GM18858 (cell line): Measurements from ENCODE around the gene CYP3A4.
"Not testable (repeated sequence)": the region's sequence is repeated elsewhere in the genome, so short reads cannot be mapped to it uniquely, and the experiment has no call there.

ENCODE experiments used
- ATAC-seq: cut with Tn5 transposase; IDR thresholded peaks from one replicate; pipeline ENCODE4 v1.9.1; 2021; ENCODE audit not compliant: unreplicated experiment

The CYP3A4 gene

GRCh38 chr7:99784007-99784406 is at the start of gene CYP3A4:
Gene CYP3A4 (minus strand): TSS chr7:99784184. CDS start chr7:99784081, 103 bp downstream.
- no peak for ATAC-seq

- ATAC-seq: no peak
Observed at GRCh38 chr7:99833289-99833877, 49.4 kb upstream of the CYP3A4 start.

GRCh38 chr7:99831595-99831994 is 47.6 kb upstream of the CYP3A4 start:
- no peak for ATAC-seq

DNA sequence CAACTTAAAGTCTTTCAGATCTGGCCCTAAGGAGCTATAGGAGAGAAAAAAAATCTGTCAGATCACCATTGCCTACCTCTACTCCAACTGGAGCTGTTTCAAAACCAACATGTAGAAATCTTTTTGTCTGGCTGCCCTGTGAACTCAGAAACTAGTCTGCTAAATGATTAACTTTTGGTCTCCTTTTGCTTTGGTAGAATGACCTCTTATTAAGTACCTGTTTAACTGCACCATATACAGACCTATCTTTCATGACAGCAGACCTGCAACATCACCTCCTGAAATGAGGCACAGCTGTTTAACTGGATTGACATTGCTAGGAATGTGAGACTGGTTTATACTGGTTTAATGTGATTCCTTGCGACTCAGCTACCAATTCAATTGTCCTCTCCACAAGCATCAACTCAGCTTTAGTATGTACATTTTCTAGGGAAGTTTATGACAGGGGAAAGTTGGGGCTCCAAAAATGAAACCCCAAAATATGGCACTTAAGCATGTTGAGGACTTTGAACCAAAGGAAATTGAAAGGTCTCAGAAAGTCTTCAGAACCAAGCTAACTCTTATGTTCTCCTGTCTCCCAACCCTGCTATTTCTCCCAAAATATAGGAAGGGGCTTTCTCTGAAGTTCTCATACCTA is 45.7 kb upstream of the CYP3A4 start:
- ATAC-seq: no peak

GRCh38 chr7:99828811-99829210 is 44.8 kb upstream of the CYP3A4 start:
- ATAC-seq: no peak

GRCh38 chr7:99827040-99827778 is 43.2 kb upstream of the CYP3A4 start:
- no peak for ATAC-seq

DNA sequence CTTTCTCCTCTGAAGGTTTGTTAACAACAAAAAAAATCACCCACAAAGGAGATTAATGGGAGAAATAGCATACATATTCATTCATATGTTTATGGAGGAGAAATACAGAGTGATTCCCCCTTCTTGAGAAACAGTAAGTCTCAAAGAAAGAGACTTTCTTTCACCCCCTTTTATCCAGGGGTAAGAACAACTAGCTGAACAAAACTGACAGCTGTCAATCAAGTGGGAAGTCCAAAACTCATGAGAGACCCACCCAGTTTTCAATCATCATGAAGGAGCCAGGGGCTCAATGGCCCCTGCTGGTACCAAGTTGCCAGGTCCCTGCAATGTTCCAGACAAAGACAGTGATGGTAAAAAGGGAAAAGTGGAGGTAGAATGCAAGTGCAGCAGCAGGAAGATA is 41.9 kb upstream of the CYP3A4 start:
- no peak for ATAC-seq

DNA sequence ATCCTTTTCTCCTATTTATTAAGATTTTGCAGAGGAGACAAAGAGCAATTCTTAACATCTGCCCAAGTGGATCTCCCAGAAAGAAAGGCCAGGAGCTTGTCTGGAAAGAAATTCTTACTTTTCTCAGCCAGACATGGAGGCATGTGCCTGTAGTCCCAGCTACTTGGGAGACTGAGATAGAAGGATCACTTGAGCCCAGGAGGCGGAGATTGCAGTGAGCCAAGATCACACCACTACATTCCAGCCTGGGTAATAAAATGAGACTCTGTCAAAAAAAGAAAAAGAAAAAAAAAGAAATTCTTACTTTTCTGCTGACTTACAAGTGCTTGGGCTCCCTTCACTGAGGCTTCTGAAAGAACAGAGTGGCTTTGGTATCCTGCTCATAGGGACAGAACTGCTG is 41.5 kb upstream of the CYP3A4 start:
- no peak for ATAC-seq

- ATAC-seq: no peak
Observed at GRCh38 chr7:99824091-99824490, 40.1 kb upstream of the CYP3A4 start.

DNA sequence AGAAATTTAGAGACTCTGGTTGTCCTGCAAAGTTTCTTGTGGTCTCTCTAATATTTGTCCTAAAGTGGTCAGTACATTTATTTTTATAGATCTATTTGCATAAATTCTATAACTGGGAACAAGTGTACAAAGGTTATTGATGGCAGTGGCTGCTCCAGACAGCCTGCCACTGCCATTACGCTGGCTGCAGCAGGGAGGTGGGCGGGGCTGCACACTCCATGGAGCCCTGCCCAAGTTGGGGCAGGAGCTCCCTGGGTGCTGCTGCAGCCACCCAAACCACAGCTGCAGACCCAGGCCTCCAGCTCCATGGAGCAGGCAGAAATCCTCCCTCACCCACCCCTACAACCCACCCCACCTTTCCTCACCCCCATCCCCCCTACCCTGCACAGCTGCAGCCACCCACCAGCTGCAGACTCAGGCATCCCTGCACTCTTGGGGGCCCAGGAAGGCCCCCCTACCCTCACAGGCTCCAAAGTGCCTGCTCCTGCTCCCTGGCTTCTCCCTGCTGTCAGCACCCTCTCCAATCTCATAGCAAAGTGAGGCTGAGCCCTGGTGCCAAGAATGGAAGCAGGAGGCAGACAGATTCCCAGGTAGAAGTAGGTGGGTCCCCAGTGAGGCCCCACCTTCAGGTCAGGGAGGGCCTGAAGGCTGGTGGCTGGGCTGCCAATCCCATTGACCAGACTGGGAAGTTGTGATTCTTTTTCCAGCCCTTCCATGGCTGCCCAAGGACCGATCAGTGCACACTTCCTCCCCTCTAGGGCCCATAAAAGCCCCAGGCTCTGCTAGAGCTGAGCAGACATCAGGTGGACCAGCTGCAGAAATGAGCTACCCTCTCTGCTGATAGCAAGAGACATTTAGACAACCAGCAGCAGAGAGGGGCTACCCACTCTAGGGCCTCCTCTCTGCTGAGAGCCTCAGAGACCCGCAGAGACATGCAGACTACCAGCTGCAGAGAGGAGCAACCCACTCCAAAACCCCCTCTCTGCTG is 39.0 kb upstream of the CYP3A4 start:
- no peak for ATAC-seq

GRCh38 chr7:99820408-99821027 is 36.5 kb upstream of the CYP3A4 start:
- ATAC-seq: no peak

DNA sequence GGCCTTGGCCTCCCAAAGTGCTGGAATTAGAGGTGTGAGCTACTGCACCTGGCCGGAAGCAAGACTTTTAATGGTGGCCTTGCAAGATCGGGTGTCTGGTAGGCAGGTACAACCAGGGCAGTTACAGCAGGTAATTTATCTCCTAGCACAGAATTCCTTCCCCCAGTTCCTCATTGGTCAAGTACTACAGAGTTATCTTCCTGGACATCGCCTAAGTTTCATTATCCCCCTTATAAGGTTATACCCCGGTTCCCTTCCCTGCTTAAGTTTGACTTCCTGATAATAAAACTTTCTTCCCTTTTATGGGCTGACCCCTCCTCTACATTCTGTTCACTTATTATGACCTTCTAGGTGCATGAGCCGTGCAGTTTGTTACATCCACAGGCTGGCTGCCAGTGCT is 24.8 kb upstream of the CYP3A4 start:
- no peak for ATAC-seq

- no peak for ATAC-seq
Observed at GRCh38 chr7:99806839-99807478, 23.0 kb upstream of the CYP3A4 start.

- no peak for ATAC-seq
Observed at GRCh38 chr7:99805641-99806040, 21.7 kb upstream of the CYP3A4 start.

- ATAC-seq: not testable (repeated sequence)
Observed at GRCh38 chr7:99803118-99803517, 19.1 kb upstream of the CYP3A4 start.

DNA sequence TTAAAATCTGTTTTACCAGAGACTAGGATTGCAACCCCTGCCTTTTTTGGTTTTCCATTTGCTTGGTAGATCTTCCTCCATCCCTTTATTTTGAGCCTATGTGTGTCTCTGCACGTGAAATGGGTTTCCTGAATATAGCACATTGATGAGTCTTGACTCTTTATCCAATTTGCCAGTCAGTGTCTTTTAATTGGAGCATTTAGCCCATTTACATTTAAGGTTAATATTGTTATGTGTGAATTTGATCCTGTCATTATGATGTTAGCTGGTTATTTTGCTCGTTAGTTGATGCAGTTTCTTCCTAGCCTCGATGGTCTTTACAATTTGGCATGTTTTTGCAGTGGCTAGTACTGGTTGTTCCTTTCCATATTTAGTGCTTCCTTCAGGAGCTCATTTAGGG is 17.4 kb upstream of the CYP3A4 start:
- not testable (repeated sequence) for ATAC-seq

GRCh38 chr7:99798972-99799371 is 15.0 kb upstream of the CYP3A4 start:
- ATAC-seq: no peak

DNA sequence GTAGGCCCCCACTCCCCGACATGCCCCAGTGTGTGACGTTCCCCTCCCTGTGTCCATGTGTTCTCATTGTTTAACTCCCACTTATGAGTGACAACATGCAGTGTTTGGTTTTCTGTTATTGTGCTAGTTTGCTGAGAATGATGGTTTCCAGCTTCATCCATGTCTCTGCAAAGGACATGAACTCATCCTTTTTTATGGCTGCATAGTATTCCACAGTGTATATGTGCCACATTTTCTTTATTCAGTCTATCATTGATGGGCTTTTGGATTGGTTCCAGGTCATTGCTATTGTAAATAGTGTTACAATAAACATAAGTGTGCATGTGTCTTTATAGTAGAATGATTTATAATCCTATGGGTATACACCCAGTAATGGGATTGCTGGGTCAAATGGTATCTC is 11.9 kb upstream of the CYP3A4 start:
- ATAC-seq: not testable (repeated sequence)

- no peak for ATAC-seq
Observed at GRCh38 chr7:99794585-99795502, 10.9 kb upstream of the CYP3A4 start.
